ENCODE data around the gene PTMS.

DNA sequence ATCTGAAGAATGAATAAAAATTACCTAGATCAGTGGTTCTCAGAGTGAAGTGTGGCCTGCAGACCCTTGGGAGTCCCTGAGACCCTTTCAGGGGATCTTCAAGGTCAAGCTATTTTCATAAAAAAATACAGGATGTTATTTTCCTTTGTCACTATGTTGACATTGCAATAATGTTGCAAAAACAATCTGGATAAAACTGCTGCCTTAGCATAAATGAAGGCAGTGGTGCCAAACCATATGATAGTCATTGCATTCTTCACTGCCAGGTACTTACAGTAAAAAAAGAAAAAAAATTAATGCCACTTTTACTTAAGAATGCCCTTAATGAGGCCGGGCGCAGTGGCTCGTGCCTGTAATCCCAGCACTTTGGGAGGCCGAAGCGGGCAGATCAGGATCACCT, 21.1 kb downstream of the PTMS start:
- TF ChIP-seq POLR2A (IDR thresholded peaks at IDR 0.05) = no peak
- TF ChIP-seq POLR2AphosphoS5 (IDR thresholded peaks at IDR 0.05) = no peak

Measured in prostate gland (tissue), 1 donor.